H9 (cell line): ENCODE measurements around the gene GNL1. TPM values are rescaled to one million over a fixed set of nuclear protein-coding genes. Genes with fewer than 3 reads are reported as not detected.

Source experiments
- DNase-seq: peaks from one replicate; pipeline ENCODE4 v3.0.0-alpha.2; 2017
- H2AFZ ChIP-seq: one replicate; pipeline ENCODE4 v1.6.1; 2013; ENCODE audit warnings: mild to moderate bottlenecking, low read length, control low read depth, moderate library complexity
- H2AK5ac ChIP-seq: 2 replicates; pipeline ENCODE4 v1.6.1; 2013; ENCODE audit warnings: low read length, control low read depth, mixed read lengths; ENCODE audit not compliant: insufficient read length
- H2BK120ac ChIP-seq: one replicate; pipeline ENCODE4 v1.6.1; 2013; ENCODE audit warnings: low read depth, mild to moderate bottlenecking, low read length, control low read depth, inconsistent platforms; ENCODE audit not compliant: poor library complexity, severe bottlenecking
- H2BK12ac ChIP-seq: 2 replicates; pipeline ENCODE4 v1.6.1; 2013; ENCODE audit warnings: low read length, control low read depth, mixed read lengths, low read depth; ENCODE audit not compliant: insufficient read length
- H2BK15ac ChIP-seq: 2 replicates; pipeline ENCODE4 v1.6.1; 2013; ENCODE audit warnings: low read depth, low read length, control low read depth
- H2BK20ac ChIP-seq: one replicate; pipeline ENCODE4 v1.6.1; 2013; ENCODE audit warnings: low read depth, mild to moderate bottlenecking, low read length, control low read depth, inconsistent platforms; ENCODE audit not compliant: poor library complexity, severe bottlenecking
- H2BK5ac ChIP-seq: 2 replicates; pipeline ENCODE4 v1.6.1; 2013; ENCODE audit warnings: low read length, control low read depth, mixed read lengths; ENCODE audit not compliant: insufficient read length
- H3K14ac ChIP-seq: 2 replicates; pipeline ENCODE4 v1.6.1; 2013; ENCODE audit warnings: low read length, control low read depth; ENCODE audit not compliant: insufficient read depth
- H3K18ac ChIP-seq: 2 replicates; pipeline ENCODE4 v1.6.1; 2013; ENCODE audit warnings: low read depth, mild to moderate bottlenecking, mixed read lengths, low read length, control low read depth; ENCODE audit not compliant: insufficient read length
- H3K23ac ChIP-seq: 2 replicates; pipeline ENCODE4 v1.6.1; 2013; ENCODE audit warnings: low read length, control low read depth, mixed read lengths, low read depth; ENCODE audit not compliant: insufficient read length
- H3K23me2 ChIP-seq: 2 replicates; pipeline ENCODE4 v1.6.1; 2013; ENCODE audit warnings: low read depth, mild to moderate bottlenecking, mixed read lengths, low read length, control low read depth; ENCODE audit not compliant: insufficient read length, poor library complexity, severe bottlenecking
- H3K27ac ChIP-seq: 2 replicates; pipeline ENCODE4 v1.5.1; 2013; ENCODE audit warnings: low read length, control low read depth, mixed read lengths, low read depth; ENCODE audit not compliant: insufficient read length
- H3K27me3 ChIP-seq: 2 replicates; pipeline ENCODE4 v1.6.1; 2013; ENCODE audit warnings: low read length, control low read depth, inconsistent platforms; ENCODE audit not compliant: insufficient read depth
- H3K4ac ChIP-seq: 2 replicates; pipeline ENCODE4 v1.6.1; 2013; ENCODE audit warnings: low read depth, mild to moderate bottlenecking, control low read depth, inconsistent platforms, low read length, moderate library complexity
- H3K4me1 ChIP-seq: 2 replicates; pipeline ENCODE4 v1.6.1; 2013; ENCODE audit warnings: low read length, control low read depth, inconsistent platforms; ENCODE audit not compliant: insufficient read depth
- H3K4me2 ChIP-seq: 2 replicates; pipeline ENCODE4 v1.6.1; 2013; ENCODE audit warnings: low read length, control low read depth, mixed read lengths; ENCODE audit not compliant: insufficient read length, insufficient read depth
- H3K56ac ChIP-seq: 2 replicates; pipeline ENCODE4 v1.6.1; 2013; ENCODE audit warnings: low read depth, mild to moderate bottlenecking, mixed read lengths, low read length, control low read depth; ENCODE audit not compliant: insufficient read length
- H3K79me1 ChIP-seq: 2 replicates; pipeline ENCODE4 v1.6.1; 2013; ENCODE audit warnings: low read depth, mild to moderate bottlenecking, moderate library complexity, low read length, control low read depth, inconsistent platforms; ENCODE audit not compliant: insufficient read depth, poor library complexity, severe bottlenecking
- H3K79me2 ChIP-seq: 2 replicates; pipeline ENCODE4 v1.6.1; 2013; ENCODE audit warnings: low read length, control low read depth, inconsistent platforms; ENCODE audit not compliant: insufficient read depth
- H3K9ac ChIP-seq: 2 replicates; pipeline ENCODE4 v1.6.1; 2013; ENCODE audit warnings: low read length, control low read depth, mixed read lengths; ENCODE audit not compliant: insufficient read length; ENCODE audit errors: extremely low read depth
- H3K9me3 ChIP-seq: one replicate; pipeline ENCODE4 v1.6.1; 2013; ENCODE audit warnings: low read depth, low read length, inconsistent platforms; ENCODE audit not compliant: control insufficient read depth
- H3T11ph ChIP-seq: one replicate; pipeline ENCODE4 v1.6.1; 2013; ENCODE audit warnings: mild to moderate bottlenecking, low read length, control low read depth, inconsistent platforms
- H4K20me1 ChIP-seq: one replicate; pipeline ENCODE4 v1.6.1; 2013; ENCODE audit not compliant: control insufficient read depth, insufficient read length, insufficient read depth
- H4K5ac ChIP-seq: 2 replicates; pipeline ENCODE4 v1.6.1; 2013; ENCODE audit warnings: low read depth, mild to moderate bottlenecking, mixed read lengths, low read length, control low read depth; ENCODE audit not compliant: insufficient read length
- H4K8ac ChIP-seq: replicated peaks from 2 replicates; pipeline ENCODE4 v1.6.1; 2013; ENCODE audit warnings: low read length, control low read depth, mixed read lengths, low read depth; ENCODE audit not compliant: insufficient read length
- H4K91ac ChIP-seq: 2 replicates; pipeline ENCODE4 v1.6.1; 2013; ENCODE audit warnings: low read depth, mild to moderate bottlenecking, moderate library complexity, mixed read lengths, low read length, control low read depth; ENCODE audit not compliant: insufficient read length
- H3K27ac Mint-ChIP-seq, 3 experiments: 2 replicates in 2 of 3; 3 replicates in 1 of 3; pipeline ENCODE4 v1.8.0; 2020 to 2021; ENCODE audit warnings: mixed read lengths in 3 of 3, mild to moderate bottlenecking in 1 of 3, moderate library complexity in 1 of 3
- H3K27me3 Mint-ChIP-seq: 2 replicates; pipeline ENCODE4 v1.8.0; 2021; ENCODE audit warnings: low read depth, mild to moderate bottlenecking, moderate library complexity, mixed read lengths
- H3K36me3 Mint-ChIP-seq, 3 experiments: 2 replicates in 2 of 3; 3 replicates in 1 of 3; pipeline ENCODE4 v1.8.0; 2020 to 2021; ENCODE audit warnings: low read depth in 3 of 3, mixed read lengths in 3 of 3; ENCODE audit not compliant: insufficient read depth in 1 of 3
- H3K4me1 Mint-ChIP-seq, 2 experiments: 2 replicates each; pipeline ENCODE4 v1.8.0; 2020; ENCODE audit warnings: mixed read lengths in 2 of 2
- H3K4me3 Mint-ChIP-seq, 2 experiments: 2 replicates in 1 of 2; 3 replicates in 1 of 2; pipeline ENCODE4 v1.8.0; 2020 to 2021; ENCODE audit warnings: mild to moderate bottlenecking in 2 of 2, mixed read lengths in 2 of 2, moderate library complexity in 1 of 2
- H3K9me3 Mint-ChIP-seq, 2 experiments: 2 replicates in 1 of 2; 3 replicates in 1 of 2; pipeline ENCODE4 v1.8.0; 2020; ENCODE audit warnings: mild to moderate bottlenecking in 2 of 2, mixed read lengths in 2 of 2, moderate library complexity in 1 of 2
- WGBS: extraction: QIAGEN DNeasy Blood & Tissue Kit; methylation state at CpG from one replicate; pipeline ENCODE4 v1.1.7; 2013; ENCODE audit warnings: missing lambda C conversion rate, low lambda C conversion rate, mixed read lengths; ENCODE audit not compliant: insufficient read length; ENCODE audit errors: extremely low coverage; 5-methylcytosine and 5-hydroxymethylcytosine counted together
- total RNA-seq: library from RNA; stranded (reverse); gene quantifications from 2 replicates; pipeline ENCODE4 v1.2.1, GENCODE V29; 2021
- TF ChIP-seq, protein P1 (sequence below): fragments of 200-600 bp; sonication (generic); conservative IDR thresholded peaks from 3 replicates; pipeline ENCODE4 v1.8.0; 2021; ENCODE audit warnings: antibody characterized with exemption, mild to moderate bottlenecking

Gene GNL1
- total RNA-seq, 1 experiment from 2014 or later = 83.5 TPM

DNA sequence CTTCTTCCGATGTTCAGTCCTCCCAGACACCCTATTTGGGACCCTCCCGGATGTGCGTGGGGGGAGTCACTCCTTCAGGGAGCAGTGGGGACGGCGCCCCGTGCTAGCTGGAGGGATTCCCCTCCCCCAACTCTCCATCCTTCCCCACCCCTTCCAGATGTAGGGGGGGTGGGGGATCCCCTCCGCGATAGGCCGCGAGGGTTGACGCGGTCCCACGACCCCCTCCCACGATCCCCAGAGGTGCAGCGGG lies 548 bp downstream of the GNL1 start:
- H3K9me3 ChIP-seq = no peaks in the 10 kb centered on the region
- no peak overlapping the region for H4K91ac ChIP-seq
- no peak overlapping the region for H3K56ac ChIP-seq
- no peaks in the 10 kb centered on the region; a peak in 1 of 5 replicates for H3K9me3 Mint-ChIP-seq
- no peak overlapping the region for H2BK15ac ChIP-seq
- H2BK5ac ChIP-seq = no peak overlapping the region
- peak overlapping the region; percentile 60 for H3K9ac ChIP-seq
- no peak overlapping the region for H3K23ac ChIP-seq
- H2AK5ac ChIP-seq = no peak overlapping the region
- WGBS = no CpG with 5 or more reads among the region's 15 CpGs
- no peak overlapping the region for H2AFZ ChIP-seq
- H3K4me3 Mint-ChIP-seq = peak overlapping the region; percentile 94 to 95
- peak overlapping the region; percentile 3 for H3K27ac ChIP-seq
- H3K4me1 Mint-ChIP-seq = peaks cover 12 to 17% of the 10 kb centered on the region in 2 experiments
- peaks cover 26 to 71% (median 60%) of the 10 kb centered on the region in 3 experiments for H3K36me3 Mint-ChIP-seq
- no peak overlapping the region for H4K5ac ChIP-seq
- H3K27ac Mint-ChIP-seq = peak overlapping the region; percentile 90 to 100 (median 100); a peak in 5 of 7 replicates
- no peak overlapping the region for H3K14ac ChIP-seq
- no peaks in the 10 kb centered on the region for H4K20me1 ChIP-seq
- TF ChIP-seq, protein P1, sequence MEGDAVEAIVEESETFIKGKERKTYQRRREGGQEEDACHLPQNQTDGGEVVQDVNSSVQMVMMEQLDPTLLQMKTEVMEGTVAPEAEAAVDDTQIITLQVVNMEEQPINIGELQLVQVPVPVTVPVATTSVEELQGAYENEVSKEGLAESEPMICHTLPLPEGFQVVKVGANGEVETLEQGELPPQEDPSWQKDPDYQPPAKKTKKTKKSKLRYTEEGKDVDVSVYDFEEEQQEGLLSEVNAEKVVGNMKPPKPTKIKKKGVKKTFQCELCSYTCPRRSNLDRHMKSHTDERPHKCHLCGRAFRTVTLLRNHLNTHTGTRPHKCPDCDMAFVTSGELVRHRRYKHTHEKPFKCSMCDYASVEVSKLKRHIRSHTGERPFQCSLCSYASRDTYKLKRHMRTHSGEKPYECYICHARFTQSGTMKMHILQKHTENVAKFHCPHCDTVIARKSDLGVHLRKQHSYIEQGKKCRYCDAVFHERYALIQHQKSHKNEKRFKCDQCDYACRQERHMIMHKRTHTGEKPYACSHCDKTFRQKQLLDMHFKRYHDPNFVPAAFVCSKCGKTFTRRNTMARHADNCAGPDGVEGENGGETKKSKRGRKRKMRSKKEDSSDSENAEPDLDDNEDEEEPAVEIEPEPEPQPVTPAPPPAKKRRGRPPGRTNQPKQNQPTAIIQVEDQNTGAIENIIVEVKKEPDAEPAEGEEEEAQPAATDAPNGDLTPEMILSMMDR = no peak
- H3K27me3 Mint-ChIP-seq = no peaks in the 10 kb centered on the region
- H3K79me2 ChIP-seq = peaks cover 5% of the 10 kb centered on the region; the same call in 1 of the 2 replicates
- H3K27me3 ChIP-seq = no peaks in the 10 kb centered on the region
- no peak overlapping the region for H4K8ac ChIP-seq
- no peak overlapping the region for H3K4ac ChIP-seq
- peak overlapping the region; percentile 82 for H3K4me2 ChIP-seq
- H3K4me1 ChIP-seq = no peaks in the 10 kb centered on the region
- H3K23me2 ChIP-seq = peaks cover 14% of the 10 kb centered on the region
- peaks cover 2% of the 10 kb centered on the region for H3K79me1 ChIP-seq
- H3T11ph ChIP-seq = no peak overlapping the region
- H2BK20ac ChIP-seq = no peak overlapping the region
- no peak overlapping the region for H2BK120ac ChIP-seq
- peak overlapping the region; percentile 65 for H3K18ac ChIP-seq
- DNase-seq = no peak
- H2BK12ac ChIP-seq = no peak overlapping the region
